NT2/D1 (cell line): ENCODE measurements around the gene OTUB1.

Experiments used
- DNase-seq: peaks from one replicate; pipeline ENCODE4 v3.0.0-alpha.2; 2011; ENCODE audit warnings: low read depth, low spot score
- H3K27me3 ChIP-seq: 2 replicates; pipeline ENCODE4 v1.6.0; 2011; ENCODE audit warnings: mild to moderate bottlenecking; ENCODE audit not compliant: insufficient read length, insufficient read depth
- H3K36me3 ChIP-seq: 2 replicates; pipeline ENCODE4 v1.6.1; 2011; ENCODE audit warnings: mild to moderate bottlenecking, low read length, mixed read lengths; ENCODE audit not compliant: insufficient read depth, insufficient read length
- H3K4me1 ChIP-seq: 2 replicates; pipeline ENCODE4 v1.5.1; 2011; ENCODE audit not compliant: insufficient read depth, insufficient read length
- H3K4me3 ChIP-seq: 2 replicates; pipeline ENCODE4 v1.5.1; 2011; ENCODE audit warnings: low read depth; ENCODE audit not compliant: insufficient read length
- H3K9ac ChIP-seq: 2 replicates; pipeline ENCODE4 v1.6.0; 2011; ENCODE audit warnings: low read depth; ENCODE audit not compliant: insufficient read length
- H3K9me3 ChIP-seq: 2 replicates; pipeline ENCODE4 v1.5.1; 2011; ENCODE audit warnings: mild to moderate bottlenecking, low read length; ENCODE audit not compliant: insufficient read depth
- SUZ12 ChIP-seq: IDR thresholded peaks from 2 replicates; pipeline ENCODE4 v1.6.1; 2011; ENCODE audit not compliant: insufficient read length, insufficient read depth; ENCODE audit errors: extremely low read depth
- YY1 ChIP-seq: IDR thresholded peaks from 2 replicates; pipeline ENCODE4 v1.6.1; 2011; ENCODE audit not compliant: insufficient read length, insufficient read depth
- ZNF274 ChIP-seq: IDR thresholded peaks from 2 replicates; pipeline ENCODE4 v1.6.1; 2011; ENCODE audit warnings: mild to moderate bottlenecking, low read depth, low read length

OTUB1 gene

DNA sequence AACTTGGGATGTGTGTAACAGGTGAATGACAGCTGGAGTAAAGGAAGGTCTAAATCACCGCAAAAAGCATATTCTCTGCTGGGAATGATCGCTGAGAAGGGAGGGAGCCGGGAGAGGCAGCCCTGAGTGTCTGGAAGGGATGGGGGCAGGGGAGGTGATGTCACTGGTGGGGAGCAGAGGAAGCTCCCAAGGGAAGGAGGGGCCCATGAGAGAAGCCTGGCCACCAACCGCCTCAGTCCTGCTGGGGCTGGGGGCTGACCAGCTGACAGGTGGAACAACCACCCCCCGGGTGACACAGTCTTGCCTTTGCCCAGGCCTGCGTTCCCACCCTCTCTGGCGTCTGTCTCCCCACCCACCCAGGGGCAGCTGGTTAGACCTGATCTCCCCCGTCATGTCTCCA lies 43.5 kb downstream of the OTUB1 start:
- H3K36me3 ChIP-seq: no peaks in the 10 kb centered on the region
- DNase-seq: no peak
- H3K9me3 ChIP-seq: no peaks in the 10 kb centered on the region
- no peak for TF ChIP-seq YY1
- no peak for TF ChIP-seq ZNF274
- TF ChIP-seq SUZ12: no peak
- H3K4me3 ChIP-seq: no peak overlapping the region
- H3K4me1 ChIP-seq: peaks cover 30% of the 10 kb centered on the region
- peaks cover 37% of the 10 kb centered on the region for H3K27me3 ChIP-seq
- no peak overlapping the region for H3K9ac ChIP-seq

DNA sequence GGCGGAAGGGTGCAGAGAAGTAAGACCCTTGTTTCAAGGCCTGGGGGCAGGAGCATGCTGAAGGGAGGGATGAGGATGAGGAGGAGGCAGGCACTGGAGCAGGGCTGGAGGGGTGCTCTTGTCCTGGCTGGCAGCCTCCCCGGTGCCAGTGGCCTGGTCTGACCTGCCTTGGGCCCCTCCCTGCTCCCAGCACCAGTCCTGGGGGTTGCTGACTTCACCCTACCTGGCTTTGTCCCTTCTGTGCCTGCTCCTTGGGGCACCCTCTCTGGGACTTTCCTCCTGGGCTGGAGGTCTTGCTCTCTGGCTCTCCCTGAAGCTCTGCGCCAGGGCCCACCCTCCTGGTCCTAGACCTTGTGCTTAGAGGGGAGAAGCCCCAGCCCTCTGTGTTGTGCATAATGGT lies 44.8 kb downstream of the OTUB1 start:
- DNase-seq: no peak
- Histone ChIP-seq H3K4me1 (peaks cover 34% of the 10 kb centered on the region), H3K4me3 (no peak overlapping the region), H3K27me3 (peaks cover 43% of the 10 kb centered on the region), H3K9ac (peak overlapping the region; percentile 27), H3K36me3 (no peaks in the 10 kb centered on the region), H3K9me3 (no peaks in the 10 kb centered on the region)
- TF ChIP-seq ZNF274 (no peak), YY1 (no peak), SUZ12 (no peak)

DNA sequence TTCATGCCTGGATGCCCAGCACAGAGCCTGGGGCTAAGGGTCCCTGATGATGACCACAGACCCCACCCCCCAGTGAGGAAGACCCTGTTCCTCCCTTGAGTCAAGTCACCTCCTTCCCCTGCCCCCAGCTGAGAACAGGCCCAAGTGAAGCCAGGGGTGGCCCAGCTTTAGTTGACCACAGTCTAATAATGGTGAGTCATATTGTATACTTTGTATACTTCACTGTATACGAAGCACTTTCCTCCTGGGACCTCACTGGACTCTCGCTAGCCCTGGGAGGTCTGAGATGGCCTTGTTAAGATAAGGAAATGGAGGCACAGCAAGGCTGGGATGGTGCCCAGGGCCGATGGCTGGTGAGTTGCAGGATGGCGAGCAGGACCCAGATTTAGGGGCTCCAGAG lies 45.8 kb downstream of the OTUB1 start:
- no peak for TF ChIP-seq SUZ12
- Histone ChIP-seq H3K9me3 (no peaks in the 10 kb centered on the region), H3K4me1 (peaks cover 31% of the 10 kb centered on the region), H3K4me3 (no peak overlapping the region), H3K9ac (peak overlapping the region; percentile 47), H3K36me3 (no peaks in the 10 kb centered on the region), H3K27me3 (peaks cover 53% of the 10 kb centered on the region)
- no peak for DNase-seq

DNA sequence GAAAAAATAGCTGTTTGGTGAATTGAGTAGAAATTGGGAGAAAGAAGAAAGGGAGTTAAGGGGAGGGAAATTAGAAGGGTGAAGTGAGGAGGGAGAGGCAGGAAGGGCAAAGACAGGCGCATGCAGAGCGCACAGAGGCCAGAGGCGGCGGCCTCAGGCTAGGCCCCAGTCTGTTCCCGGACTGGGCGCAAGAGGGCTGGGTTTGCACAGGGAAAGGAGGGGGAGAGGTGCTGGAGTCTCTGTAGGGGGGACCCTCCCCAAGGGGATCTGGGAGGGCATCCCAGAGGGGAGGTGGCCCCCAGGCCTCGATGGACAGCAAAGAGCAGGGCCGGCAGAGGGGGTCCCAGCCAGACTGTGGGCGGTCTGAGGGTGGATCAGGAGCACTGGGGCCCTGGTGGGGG lies 48.2 kb downstream of the OTUB1 start:
- no peaks in the 10 kb centered on the region for H3K36me3 ChIP-seq
- peak overlapping the region; percentile 7 for H3K9ac ChIP-seq
- peaks cover 16% of the 10 kb centered on the region for H3K4me1 ChIP-seq
- peaks cover 68% of the 10 kb centered on the region for H3K27me3 ChIP-seq
- TF ChIP-seq YY1 (no peak), SUZ12 (no peak), ZNF274 (no peak)
- DNase-seq: no peak
- H3K4me3 ChIP-seq: no peak overlapping the region
- no peaks in the 10 kb centered on the region for H3K9me3 ChIP-seq

DNA sequence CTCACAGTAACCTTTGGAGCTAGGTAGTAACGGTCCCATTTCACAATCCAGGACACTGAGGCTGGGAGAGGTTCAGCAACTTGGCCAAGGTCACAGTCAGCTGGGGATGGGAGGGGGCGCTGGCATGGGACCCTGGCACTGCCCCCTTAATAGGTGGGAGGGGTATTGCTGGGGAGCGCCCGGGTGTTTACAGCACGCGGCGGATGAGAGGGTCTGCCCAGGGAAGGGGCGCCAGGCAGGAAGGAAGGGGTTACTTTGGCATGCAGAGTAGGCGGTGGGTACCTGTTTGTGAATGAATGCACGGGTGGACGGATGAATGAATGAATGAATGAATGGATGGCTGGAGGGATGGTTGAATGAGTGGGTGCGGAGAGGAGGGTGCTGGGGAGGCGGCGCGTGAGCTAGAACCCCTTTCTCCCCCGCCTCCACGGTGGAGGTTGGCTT lies 48.9 kb downstream of the OTUB1 start:
- peak overlapping the region; percentile 57 for H3K9ac ChIP-seq
- H3K4me3 ChIP-seq: peak overlapping the region; percentile 32
- H3K27me3 ChIP-seq: peaks cover 73% of the 10 kb centered on the region
- DNase-seq: no peak
- no peaks in the 10 kb centered on the region for H3K36me3 ChIP-seq
- no peaks in the 10 kb centered on the region for H3K9me3 ChIP-seq
- TF ChIP-seq YY1 (no peak), SUZ12 (no peak), ZNF274 (no peak)
- peaks cover 10% of the 10 kb centered on the region for H3K4me1 ChIP-seq

DNA sequence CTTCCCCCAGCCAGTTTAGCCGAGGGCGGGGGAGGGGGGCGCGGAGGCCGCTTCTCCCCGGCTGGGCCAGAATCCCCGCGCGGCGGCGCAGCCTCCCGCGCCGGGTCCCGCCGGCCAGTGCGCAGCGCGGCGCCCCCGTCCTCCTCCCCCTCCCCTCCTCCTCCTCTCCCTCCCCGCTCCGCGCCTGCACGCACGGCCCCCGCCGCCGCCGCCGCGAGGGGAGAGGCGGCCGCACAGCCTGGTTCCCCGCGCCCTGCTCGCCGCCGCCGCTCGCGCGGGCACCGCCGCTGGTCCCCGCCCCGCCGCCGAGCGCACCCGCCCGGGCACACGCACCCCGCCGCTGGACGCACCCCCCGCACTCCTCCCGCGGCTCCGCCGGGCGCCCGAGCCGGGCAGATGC lies 49.3 kb downstream of the OTUB1 start, which contains the start of gene FLRT1:
TSS of gene FLRT1 (plus strand) at position 356 of the 400 bp plus-strand sequence. CDS start 80,337 bp downstream, outside the sequence.
- H3K4me3 ChIP-seq: peak within 1 kb of the TSS; percentile 48
- no peak for DNase-seq
- peaks cover 10% of the 10 kb centered on the region for H3K4me1 ChIP-seq
- H3K9ac ChIP-seq: peak within 1 kb of the TSS; percentile 73
- H3K27me3 ChIP-seq: peaks cover 74% of the 10 kb centered on the region
- no peaks in the 10 kb centered on the region for H3K36me3 ChIP-seq
- TF ChIP-seq SUZ12 (no peak), ZNF274 (no peak), YY1 (no peak)
- no peaks in the 10 kb centered on the region for H3K9me3 ChIP-seq

DNA sequence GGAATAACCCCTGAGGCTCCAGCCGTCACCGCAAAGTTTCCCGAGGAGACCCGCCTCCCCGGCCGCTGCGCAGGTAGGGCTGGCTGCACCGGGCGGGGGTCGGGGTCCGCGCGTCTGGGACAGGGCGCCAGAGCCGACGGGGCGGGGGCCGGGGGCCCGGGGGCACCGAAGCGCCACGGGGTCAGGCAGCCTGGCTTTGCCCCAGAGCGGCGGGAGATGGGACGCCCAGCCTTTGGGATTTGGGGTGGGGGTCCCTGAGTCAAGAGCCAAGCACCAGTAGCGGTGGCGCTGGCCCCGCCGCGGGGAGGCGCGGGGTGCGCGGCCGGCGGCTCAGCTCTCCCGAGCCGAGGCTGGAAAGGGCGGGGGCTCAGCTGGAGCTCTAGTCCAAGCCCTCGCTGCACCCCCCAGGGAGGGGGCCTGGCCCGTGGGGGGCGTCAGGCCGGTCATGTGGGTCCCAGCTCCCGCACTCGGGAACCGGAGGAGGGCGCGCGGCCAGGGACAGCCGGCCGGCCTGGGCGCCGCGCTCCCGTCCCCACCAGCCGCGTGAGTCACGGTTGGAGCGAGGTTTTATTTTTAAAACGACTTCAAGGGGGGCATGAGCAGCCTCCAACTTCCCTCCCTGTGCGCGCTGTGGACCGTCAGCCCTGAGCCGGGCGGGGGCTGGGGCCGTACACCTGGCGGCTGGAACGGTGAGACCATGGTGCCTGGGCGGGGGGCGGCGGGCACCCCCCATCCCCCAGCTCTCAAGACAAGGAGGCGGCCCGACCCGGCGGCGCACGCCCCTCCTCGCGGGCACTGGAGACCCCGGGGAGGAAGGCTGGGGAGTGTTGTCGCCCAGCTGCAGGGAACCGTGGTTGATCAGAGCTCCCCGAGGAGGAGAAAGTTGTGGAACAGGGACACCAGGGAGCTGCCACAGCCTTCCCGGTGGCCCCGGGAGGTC lies 50.1 kb downstream of the OTUB1 start:
- Histone ChIP-seq H3K4me1 (peaks cover 9% of the 10 kb centered on the region), H3K4me3 (peak overlapping the region; percentile 48), H3K27me3 (peaks cover 75% of the 10 kb centered on the region), H3K9ac (peak overlapping the region; percentile 73), H3K36me3 (no peaks in the 10 kb centered on the region), H3K9me3 (no peaks in the 10 kb centered on the region)
- no peak for TF ChIP-seq SUZ12
- no peak for TF ChIP-seq YY1
- TF ChIP-seq ZNF274: no peak
- no peak for DNase-seq
